GM12864 (cell line): ENCODE results near the gene MYRIP.

ENCODE experiments used
- DNase-seq: peaks from one replicate; pipeline ENCODE4 v3.0.0-alpha.2; 2011; ENCODE audit warnings: low read depth
- H3K4me3 ChIP-seq: 2 replicates; pipeline ENCODE4 v1.5.1; 2011; ENCODE audit warnings: mild to moderate bottlenecking, low read depth, low read length, control low read depth
- TF ChIP-seq, protein P1 (sequence below): IDR thresholded peaks from 2 replicates; pipeline ENCODE4 v1.5.1; 2011; ENCODE audit warnings: low read depth, mild to moderate bottlenecking, moderate library complexity, low read length, control low read depth, inconsistent platforms; ENCODE audit errors: missing control alignments

The MYRIP gene

DNA sequence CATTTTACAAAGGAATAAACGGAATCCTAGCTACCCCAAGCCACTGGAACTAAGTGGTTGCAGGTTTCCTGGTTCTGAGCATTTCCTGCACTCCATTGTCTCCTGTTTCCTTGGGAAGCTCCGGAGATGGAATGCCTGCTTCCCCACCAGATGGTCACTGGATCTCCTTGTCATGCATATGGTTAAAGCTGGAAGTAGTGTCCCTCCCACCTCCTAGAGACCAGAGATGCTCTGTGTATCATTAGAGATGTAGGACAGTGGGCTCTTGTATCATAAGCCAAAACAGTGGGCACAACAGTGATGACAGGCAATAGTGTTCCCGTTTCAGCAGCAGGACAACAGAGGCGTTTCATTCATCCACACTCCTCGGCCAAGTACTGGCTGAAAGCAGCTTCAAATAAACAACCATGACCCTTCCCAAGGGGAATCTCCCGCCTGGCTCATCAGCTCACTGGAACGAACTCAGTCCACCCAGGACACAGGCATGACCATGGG is 363.9 kb downstream of the MYRIP start:
- H3K4me3 ChIP-seq = no peak overlapping the region
- DNase-seq = no peak
- TF ChIP-seq, protein P1, sequence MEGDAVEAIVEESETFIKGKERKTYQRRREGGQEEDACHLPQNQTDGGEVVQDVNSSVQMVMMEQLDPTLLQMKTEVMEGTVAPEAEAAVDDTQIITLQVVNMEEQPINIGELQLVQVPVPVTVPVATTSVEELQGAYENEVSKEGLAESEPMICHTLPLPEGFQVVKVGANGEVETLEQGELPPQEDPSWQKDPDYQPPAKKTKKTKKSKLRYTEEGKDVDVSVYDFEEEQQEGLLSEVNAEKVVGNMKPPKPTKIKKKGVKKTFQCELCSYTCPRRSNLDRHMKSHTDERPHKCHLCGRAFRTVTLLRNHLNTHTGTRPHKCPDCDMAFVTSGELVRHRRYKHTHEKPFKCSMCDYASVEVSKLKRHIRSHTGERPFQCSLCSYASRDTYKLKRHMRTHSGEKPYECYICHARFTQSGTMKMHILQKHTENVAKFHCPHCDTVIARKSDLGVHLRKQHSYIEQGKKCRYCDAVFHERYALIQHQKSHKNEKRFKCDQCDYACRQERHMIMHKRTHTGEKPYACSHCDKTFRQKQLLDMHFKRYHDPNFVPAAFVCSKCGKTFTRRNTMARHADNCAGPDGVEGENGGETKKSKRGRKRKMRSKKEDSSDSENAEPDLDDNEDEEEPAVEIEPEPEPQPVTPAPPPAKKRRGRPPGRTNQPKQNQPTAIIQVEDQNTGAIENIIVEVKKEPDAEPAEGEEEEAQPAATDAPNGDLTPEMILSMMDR = no peak

- no peak for DNase-seq
- no peak overlapping the region for H3K4me3 ChIP-seq
- TF ChIP-seq, protein P1 = no peak
These were observed 368.7 kb downstream of the MYRIP start for GRCh38 chr3:40178012-40178594.

- TF ChIP-seq, protein P1 = peak; percentile 76
- H3K4me3 ChIP-seq = no peak overlapping the region
- no peak for DNase-seq
These were observed 369.6 kb downstream of the MYRIP start for GRCh38 chr3:40179016-40179415.

GRCh38 chr3:40181182-40181581 is 371.8 kb downstream of the MYRIP start:
- no peak for DNase-seq
- no peak overlapping the region for H3K4me3 ChIP-seq
- TF ChIP-seq, protein P1 = peak; percentile 8

GRCh38 chr3:40185029-40185695 is 375.8 kb downstream of the MYRIP start:
- DNase-seq = peak; percentile 42
- no peak overlapping the region for H3K4me3 ChIP-seq
- TF ChIP-seq, protein P1 = no peak

- TF ChIP-seq, protein P1 = no peak
- no peak for DNase-seq
- H3K4me3 ChIP-seq = no peak overlapping the region
These were observed 377.1 kb downstream of the MYRIP start for GRCh38 chr3:40186508-40186907.

GRCh38 chr3:40187945-40188344 is 378.5 kb downstream of the MYRIP start:
- TF ChIP-seq, protein P1 = no peak
- H3K4me3 ChIP-seq = no peak overlapping the region
- peak; percentile 38 for DNase-seq
